Upper lobe of left lung (tissue), 4 donors: ENCODE results near the gene MAMLD1.

ENCODE experiments used
- CTCF ChIP-seq, 6 experiments: fragments of 450-650 bp in 4 of 6; fragments of 200-600 bp in 2 of 6; sonication (generic) in 2 of 6; IDR thresholded peaks; one replicate each; pipeline ENCODE4 v1.5.1; 2016 to 2019; ENCODE audit warnings: antibody characterized with exemption in 6 of 6
- EP300 ChIP-seq, 4 donors: sonication (generic); formaldehyde crosslinking; IDR thresholded peaks; one replicate each; pipeline ENCODE4 v1.5.1; 2017; ENCODE audit warnings: antibody characterized with exemption in 4 of 4, control low read depth in 2 of 4

DNA sequence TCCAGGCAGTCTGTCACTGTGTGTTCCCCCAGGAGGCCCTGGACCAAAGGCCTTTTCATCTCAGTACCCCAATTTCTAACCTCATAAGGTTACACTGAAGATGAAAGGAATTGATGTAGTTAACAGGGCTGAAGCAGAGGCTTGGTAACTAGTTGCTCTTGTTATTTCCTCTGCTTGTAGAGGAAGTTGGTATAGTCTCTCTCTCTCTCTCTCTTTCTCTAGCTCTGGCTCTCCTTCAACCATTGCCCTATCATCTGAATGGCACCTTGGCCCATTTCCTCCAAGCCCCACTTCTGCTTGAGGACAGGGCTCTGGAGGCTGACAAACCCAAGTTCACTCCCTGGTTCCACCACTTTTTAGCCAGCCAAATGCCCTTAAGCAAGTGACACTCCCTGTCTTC lies 96.1 kb downstream of the MAMLD1 start:
- TF ChIP-seq CTCF (IDR thresholded peaks at IDR 0.05) (no peak), EP300 (IDR thresholded peaks at IDR 0.05) (no peak)
